Epithelial cell of proximal tubule (primary cell): ENCODE data around the gene ANKRD1. TPM values are rescaled to one million over a fixed set of nuclear protein-coding genes. Genes with fewer than 3 reads are reported as not detected.

Experiments used
- DNase-seq: peaks from one replicate; pipeline ENCODE4 v3.0.0-alpha.2; 2011; ENCODE audit warnings: low read depth
- H3K4me3 ChIP-seq: 2 replicates; pipeline ENCODE4 v1.5.1; 2011; ENCODE audit warnings: low read depth, mild to moderate bottlenecking, low read length
- total RNA-seq: library from RNA; depleted of rRNA; stranded (reverse); fragments of >200 nt; gene quantifications from 2 replicates; pipeline ENCODE4 v1.2.3, GENCODE V29; 2015
- TF ChIP-seq, protein P1 (sequence below): conservative IDR thresholded peaks from 2 replicates; pipeline ENCODE4 v1.5.1; 2012; ENCODE audit warnings: low read depth, mild to moderate bottlenecking, low read length

The ANKRD1 gene
- total RNA-seq, 1 donor from 2014 or later = 72.2 TPM

DNA sequence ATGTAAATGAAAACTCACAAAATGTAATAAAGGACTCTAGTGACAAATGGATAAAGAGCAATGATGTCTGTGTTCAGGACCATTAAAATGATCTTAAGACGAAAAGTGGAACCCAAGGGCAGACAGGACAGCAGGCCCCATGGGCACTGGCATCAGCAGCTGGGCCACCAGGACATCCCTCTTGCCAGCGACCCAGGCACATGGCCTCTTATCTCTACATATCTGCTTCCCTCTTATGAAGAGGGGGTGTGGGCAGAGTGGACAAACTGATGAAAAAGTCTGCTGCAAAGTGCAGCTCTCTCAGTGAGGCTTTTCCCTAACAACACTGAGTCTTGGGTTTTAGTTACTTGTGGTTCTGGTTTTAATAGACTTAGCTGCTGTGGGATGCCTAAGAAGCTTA lies 44.8 kb upstream of the ANKRD1 start:
- DNase-seq = no peak
- TF ChIP-seq, protein P1, sequence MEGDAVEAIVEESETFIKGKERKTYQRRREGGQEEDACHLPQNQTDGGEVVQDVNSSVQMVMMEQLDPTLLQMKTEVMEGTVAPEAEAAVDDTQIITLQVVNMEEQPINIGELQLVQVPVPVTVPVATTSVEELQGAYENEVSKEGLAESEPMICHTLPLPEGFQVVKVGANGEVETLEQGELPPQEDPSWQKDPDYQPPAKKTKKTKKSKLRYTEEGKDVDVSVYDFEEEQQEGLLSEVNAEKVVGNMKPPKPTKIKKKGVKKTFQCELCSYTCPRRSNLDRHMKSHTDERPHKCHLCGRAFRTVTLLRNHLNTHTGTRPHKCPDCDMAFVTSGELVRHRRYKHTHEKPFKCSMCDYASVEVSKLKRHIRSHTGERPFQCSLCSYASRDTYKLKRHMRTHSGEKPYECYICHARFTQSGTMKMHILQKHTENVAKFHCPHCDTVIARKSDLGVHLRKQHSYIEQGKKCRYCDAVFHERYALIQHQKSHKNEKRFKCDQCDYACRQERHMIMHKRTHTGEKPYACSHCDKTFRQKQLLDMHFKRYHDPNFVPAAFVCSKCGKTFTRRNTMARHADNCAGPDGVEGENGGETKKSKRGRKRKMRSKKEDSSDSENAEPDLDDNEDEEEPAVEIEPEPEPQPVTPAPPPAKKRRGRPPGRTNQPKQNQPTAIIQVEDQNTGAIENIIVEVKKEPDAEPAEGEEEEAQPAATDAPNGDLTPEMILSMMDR = no peak
- no peak overlapping the region for H3K4me3 ChIP-seq

DNA sequence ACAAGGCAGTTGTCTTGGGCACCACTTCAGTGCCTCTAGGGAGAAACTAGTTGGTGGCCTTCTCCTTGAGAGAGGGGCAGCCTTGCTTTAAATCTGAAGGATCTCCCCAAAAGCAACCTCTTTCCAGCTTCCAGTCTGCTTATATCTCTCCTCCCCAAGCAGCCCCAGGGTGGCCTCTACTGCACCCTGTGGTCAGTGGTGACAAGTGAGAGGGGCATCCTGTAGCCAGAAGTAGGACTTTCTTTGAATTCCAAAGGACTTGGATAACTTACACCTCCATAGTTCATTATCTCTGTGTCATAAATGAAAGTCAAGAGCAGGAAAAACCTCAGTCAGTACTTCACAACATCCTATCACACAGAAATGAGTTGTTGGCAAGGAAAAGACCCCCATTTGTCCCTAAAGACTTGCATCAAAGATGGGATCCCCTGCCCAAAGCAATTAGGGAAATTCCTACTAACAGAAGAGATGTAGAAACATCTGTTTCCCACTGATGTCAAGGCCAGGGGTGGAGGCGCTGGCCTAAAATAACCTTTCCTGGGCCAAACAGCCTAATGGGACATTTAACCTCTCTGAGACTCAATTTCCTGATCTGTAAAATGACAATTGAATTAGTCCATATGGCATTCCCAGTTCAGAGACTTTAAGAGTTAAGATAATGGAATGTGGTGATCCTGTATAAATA lies 44.0 kb upstream of the ANKRD1 start:
- DNase-seq = no peak
- TF ChIP-seq, protein P1 = no peak
- no peak overlapping the region for H3K4me3 ChIP-seq

DNA sequence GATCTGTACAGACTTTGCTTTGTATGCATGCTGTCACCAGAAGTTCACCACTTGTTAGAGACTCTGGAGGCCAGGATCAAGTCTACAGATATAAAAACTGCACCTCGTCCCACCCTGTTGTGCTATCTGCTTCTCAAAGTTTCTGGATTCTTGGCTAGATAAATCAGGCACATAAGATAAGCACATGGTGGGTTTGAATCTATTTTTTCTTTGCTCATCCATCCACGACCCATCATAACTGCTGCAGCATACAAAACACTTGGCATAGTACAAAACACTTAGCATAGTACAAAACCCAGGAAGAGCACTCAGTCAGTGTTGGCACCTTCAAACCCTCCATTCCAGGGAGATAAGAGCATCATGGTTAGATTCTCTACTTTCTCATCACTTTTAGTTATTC lies 42.4 kb upstream of the ANKRD1 start:
- TF ChIP-seq, protein P1 = no peak
- H3K4me3 ChIP-seq = no peak overlapping the region
- no peak for DNase-seq

DNA sequence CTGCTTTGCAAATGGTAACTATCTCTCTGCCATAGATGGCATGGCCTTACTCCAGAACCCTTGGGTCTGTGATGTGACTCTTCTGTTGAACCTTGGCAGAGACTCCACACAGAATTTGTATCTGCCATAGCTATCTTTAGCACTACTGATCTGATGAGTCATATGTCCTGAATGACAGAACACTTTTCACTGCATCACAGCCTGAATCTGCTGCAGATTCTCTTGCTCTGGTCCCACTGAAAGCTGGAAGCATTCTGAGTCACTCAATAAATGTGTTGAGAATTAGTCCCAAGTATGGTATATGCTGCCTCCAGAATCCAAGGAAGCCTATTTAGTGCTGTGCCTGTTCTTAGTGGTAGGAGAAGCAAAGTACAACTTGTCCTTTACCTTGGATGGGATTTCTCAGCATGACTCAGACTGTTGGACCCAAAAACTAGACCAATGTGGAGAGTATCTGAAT lies 39.5 kb upstream of the ANKRD1 start:
- TF ChIP-seq, protein P1 = no peak
- no peak overlapping the region for H3K4me3 ChIP-seq
- DNase-seq = peak; percentile 43

DNA sequence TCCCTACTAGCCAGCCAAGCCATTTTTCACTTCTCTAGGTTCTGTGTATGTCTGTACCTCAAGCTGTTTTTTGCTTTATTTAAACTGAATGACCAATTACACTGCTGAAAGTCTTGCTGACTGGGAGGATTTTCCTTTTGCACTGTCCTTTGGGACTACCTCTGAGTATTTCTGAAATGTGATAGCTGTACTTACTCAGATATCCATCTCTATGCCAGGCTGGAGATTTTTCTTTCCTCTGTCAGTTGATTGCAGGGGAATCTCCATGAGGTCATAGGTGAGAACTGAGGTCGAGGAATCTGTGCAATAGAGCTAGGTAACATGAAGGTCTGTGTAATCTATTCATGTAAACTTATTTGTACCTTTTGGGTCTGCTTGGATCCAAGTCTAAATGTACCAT lies 38.9 kb upstream of the ANKRD1 start:
- TF ChIP-seq, protein P1 = no peak
- H3K4me3 ChIP-seq = no peak overlapping the region
- no peak for DNase-seq

DNA sequence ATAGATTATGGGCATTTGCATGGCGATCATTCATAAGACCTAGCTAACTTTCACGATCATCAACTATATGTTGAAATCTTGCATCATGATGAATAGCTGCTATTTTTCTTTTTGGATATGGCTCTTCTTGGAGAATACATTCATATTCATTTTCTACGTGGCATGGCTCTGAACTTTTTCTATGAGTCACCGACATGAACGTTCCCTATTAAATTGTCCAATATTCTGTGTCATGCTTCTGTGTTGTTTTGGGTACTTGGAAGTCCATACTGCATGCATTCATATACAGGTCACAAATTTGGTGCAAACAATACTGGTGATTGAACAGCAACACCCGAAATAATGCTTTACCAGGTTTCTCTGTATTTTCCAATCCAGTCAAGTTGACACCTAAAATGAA lies 37.9 kb upstream of the ANKRD1 start:
- no peak overlapping the region for H3K4me3 ChIP-seq
- DNase-seq = no peak
- TF ChIP-seq, protein P1 = no peak
